IPS DF 4.7 (cell line): Measurements from ENCODE around the gene KLC3.

Experiments
- DNase-seq: peaks from one replicate; pipeline ENCODE4 v3.0.0-alpha.2; 2013; ENCODE audit warnings: low spot score; ENCODE audit errors: extremely low read depth

KLC3 gene

GRCh38 chr19:45348367-45349125, 8.0 kb downstream of the KLC3 start:
- no peak for DNase-seq

DNA sequence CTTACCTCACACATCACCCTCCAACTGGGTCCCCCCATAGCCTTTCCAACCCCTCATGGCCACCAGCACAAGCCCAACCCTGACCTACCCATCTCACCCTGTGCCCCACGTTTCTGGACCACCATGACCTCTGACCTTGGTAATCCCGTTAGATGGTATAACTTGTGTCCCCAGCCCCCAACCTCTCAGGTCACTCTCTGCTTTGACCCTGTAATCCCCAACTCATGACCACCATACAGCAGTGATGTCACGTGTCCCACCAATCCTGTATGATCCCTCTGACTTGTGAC, 8.5 kb downstream of the KLC3 start:
- DNase-seq: no peak

- no peak for DNase-seq
These were observed 8.9 kb downstream of the KLC3 start for GRCh38 chr19:45349430-45349941.

DNA sequence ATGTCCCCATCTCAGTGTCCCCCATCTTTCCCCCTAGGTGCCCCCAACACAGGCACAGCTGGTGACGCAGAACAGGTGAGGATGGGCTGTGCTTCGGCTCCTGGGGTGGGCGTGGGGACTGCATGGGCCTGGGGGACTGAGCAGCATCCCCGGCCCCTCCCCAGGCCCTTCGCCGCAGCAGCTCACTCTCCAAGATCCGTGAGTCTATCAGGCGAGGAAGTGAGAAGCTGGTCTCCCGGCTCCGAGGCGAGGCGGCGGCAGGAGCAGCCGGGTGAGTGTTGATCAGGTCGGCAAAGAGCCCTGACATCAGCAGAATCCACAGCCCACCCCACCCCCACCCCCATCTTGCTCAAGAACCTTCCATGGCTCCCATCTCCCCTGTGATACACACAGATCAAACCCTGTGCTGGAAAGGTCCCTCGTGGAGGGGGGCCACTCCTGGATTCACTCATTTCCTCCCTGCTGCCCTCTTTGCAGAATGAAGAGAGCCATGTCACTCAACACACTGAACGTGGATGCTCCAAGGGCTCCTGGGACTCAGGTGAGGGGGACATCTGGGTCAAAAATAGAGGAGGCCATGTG, 10.0 kb downstream of the KLC3 start:
- no peak for DNase-seq

- no peak for DNase-seq
These were observed 10.9 kb downstream of the KLC3 start for GRCh38 chr19:45351401-45351952.

GRCh38 chr19:45352062-45352461, 11.5 kb downstream of the KLC3 start:
- no peak for DNase-seq

DNA sequence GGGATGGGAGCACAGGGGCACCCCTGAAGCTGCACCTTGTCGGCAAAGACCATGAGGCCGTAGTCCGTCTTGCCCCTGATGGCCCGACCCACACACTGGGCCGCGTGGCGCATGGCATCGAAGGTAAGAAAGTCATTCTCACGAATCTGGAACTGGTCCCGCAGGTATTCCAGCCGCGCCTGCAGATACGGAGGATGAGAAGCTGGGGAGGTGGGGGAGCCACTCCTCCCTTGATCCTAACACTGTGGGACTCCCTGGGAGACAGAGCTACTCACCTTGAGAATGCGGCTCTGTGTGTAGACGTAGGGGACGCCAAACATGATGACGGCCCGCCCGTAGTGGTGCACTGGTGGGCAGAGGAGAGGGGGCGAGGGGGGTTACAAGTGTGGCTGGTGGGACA, 11.9 kb downstream of the KLC3 start:
- no peak for DNase-seq

GRCh38 chr19:45352914-45353796, 12.6 kb downstream of the KLC3 start:
- no peak for DNase-seq

GRCh38 chr19:45354241-45354842, 13.8 kb downstream of the KLC3 start:
- no peak for DNase-seq

DNA sequence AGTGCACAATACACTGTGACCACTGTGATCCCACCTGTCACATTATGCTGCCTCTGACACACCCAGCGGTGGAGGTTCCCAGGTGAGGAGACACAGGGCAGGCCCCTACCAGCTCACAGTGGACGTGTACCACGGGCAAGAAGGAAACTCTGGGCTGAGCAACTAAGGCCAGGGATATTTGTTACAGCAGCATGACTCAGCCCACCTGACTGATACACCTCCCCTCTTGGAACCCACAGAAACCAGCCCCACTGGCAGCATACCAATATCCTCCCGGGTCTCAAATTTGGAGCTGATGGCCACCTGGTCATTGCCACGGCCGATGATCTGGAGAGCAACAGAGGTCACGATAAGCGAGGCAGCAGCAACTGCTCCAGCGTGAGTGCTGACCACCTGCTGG, 14.9 kb downstream of the KLC3 start:
- no peak for DNase-seq

DNA sequence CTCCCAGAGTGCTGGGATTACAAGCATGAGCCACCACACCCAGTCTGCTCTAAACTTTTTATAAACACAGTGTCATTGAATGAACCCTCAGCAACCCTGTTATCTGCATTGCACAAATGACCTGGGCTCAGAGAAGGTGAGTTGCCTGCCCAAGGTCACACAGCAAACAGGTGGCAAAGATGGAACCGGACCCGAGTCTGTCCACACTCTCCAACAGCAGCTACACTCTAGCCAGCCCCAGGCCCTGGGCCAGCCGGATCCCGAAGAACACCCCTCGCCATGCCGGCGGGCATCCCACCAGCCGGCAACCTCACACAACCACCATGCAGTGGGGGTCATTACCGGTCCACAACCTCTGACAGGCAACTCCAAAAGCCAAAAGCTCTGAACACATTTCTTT, 15.4 kb downstream of the KLC3 start:
- DNase-seq: no peak

- no peak for DNase-seq
These were observed 16.4 kb downstream of the KLC3 start for GRCh38 chr19:45356760-45357444.

GRCh38 chr19:45357445-45357783, 16.9 kb downstream of the KLC3 start:
- DNase-seq: no peak

- no peak for DNase-seq
These were observed 17.8 kb downstream of the KLC3 start for GRCh38 chr19:45358213-45358792.

DNA sequence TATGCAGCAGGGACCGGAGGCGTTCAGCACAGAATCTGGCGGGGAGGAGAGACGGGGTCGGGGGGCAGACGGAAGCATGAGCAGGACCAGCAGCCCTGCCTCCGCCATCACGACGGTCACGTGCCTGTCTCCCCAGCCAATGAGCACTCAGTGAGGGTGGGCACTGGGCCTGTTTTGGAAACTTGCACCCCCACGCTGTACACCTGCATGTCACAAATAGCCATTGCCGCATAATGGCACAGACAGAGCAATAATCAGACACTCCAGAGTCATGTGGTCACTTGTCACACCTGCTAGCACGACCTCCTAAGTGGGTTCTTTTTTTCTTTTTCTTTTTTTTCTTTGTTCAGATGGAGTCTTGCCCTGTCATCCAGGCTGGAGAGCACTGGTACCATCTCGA, 21.1 kb downstream of the KLC3 start:
- DNase-seq: no peak

GRCh38 chr19:45362291-45362690, 21.7 kb downstream of the KLC3 start:
- DNase-seq: no peak

GRCh38 chr19:45363861-45364459, 23.4 kb downstream of the KLC3 start:
- no peak for DNase-seq

GRCh38 chr19:45364696-45365095, 24.1 kb downstream of the KLC3 start:
- DNase-seq: no peak

DNA sequence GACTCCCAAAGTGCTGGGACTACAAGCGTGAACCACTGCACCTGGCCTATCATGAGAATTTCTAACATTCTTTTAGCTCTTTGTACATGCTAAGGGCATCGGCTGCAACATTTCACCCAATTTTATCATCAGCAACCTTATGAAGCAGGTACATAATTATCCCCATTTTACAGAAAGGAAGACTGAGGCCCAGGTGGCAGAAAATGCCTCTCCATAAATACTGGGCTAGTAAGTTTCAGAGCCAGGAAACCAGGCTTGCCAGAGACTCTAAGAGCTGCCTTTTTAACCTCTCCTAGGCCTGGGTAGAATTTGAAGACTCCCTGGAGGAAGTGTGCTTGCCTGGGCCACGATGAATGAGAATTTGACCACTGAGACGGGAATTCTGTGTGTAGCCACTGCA, 27.6 kb downstream of the KLC3 start:
- DNase-seq: no peak

- DNase-seq: no peak
These were observed 28.3 kb downstream of the KLC3 start for GRCh38 chr19:45368737-45369340.
